NCI-H748 treated with DMSO at 0.1 percent for 48 hours (cell line): ENCODE data around the gene PITPNM2.

ENCODE experiments used
- DNase-seq: peaks from one replicate; lab custom pipeline; 2025; lab: John Stamatoyannopoulos, UW

PITPNM2 gene

GRCh38 chr12:123143736-123144461 is 7.0 kb downstream of the PITPNM2 start:
- DNase-seq, result no peak

- no peak for DNase-seq
Observed at GRCh38 chr12:123142921-123143735, 7.8 kb downstream of the PITPNM2 start.

GRCh38 chr12:123142518-123142840 is 8.4 kb downstream of the PITPNM2 start:
- DNase-seq, result no peak

GRCh38 chr12:123141615-123142517 is 9.0 kb downstream of the PITPNM2 start:
- DNase-seq, result no peak

GRCh38 chr12:123140676-123141614 is 9.9 kb downstream of the PITPNM2 start:
- no peak for DNase-seq

- DNase-seq, result no peak
Observed at GRCh38 chr12:123139926-123140675, 10.8 kb downstream of the PITPNM2 start.

GRCh38 chr12:123135688-123136087 is 15.2 kb downstream of the PITPNM2 start:
- no peak for DNase-seq

GRCh38 chr12:123134826-123135225 is 16.1 kb downstream of the PITPNM2 start:
- no peak for DNase-seq

GRCh38 chr12:123134271-123134671 is 16.6 kb downstream of the PITPNM2 start:
- DNase-seq, result no peak

- no peak for DNase-seq
Observed at GRCh38 chr12:123133701-123134100, 17.2 kb downstream of the PITPNM2 start.

GRCh38 chr12:123132951-123133619 is 17.8 kb downstream of the PITPNM2 start:
- DNase-seq, result no peak

GRCh38 chr12:123131879-123132402 is 18.9 kb downstream of the PITPNM2 start:
- DNase-seq, result peak; percentile 89

- no peak for DNase-seq
Observed at GRCh38 chr12:123131291-123131832, 19.5 kb downstream of the PITPNM2 start.

- DNase-seq, result no peak
Observed at GRCh38 chr12:123129621-123130020, 21.3 kb downstream of the PITPNM2 start.

GRCh38 chr12:123127182-123127495 is 23.8 kb downstream of the PITPNM2 start:
- no peak for DNase-seq

- no peak for DNase-seq
Observed at GRCh38 chr12:123126294-123127181, 24.4 kb downstream of the PITPNM2 start.

- no peak for DNase-seq
Observed at GRCh38 chr12:123122626-123123025, 28.3 kb downstream of the PITPNM2 start.

- no peak for DNase-seq
Observed at GRCh38 chr12:123121670-123122069, 29.2 kb downstream of the PITPNM2 start.
